ENCODE measurements around the gene GLI1.

DNA sequence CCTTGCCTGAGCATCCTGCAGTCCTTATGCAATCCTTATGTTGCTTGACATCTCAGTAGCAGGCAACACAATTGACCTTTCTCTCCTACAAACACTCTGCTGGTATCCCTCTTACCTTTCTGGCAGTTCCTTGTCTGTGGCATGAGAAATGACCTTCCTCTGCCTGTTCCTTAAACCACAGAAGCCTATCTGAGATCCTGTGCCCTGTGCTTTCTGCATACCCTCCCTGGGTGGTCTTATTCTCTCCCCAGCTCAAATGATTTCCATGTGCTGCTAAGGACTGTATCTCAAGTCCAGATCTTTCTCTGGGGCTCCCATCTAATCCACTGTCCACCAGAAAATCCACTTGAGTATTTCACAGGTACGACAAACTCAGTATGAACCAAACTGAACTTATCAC is 22.1 kb downstream of the GLI1 start:
- TF ChIP-seq POLR2A (IDR thresholded peaks at IDR 0.05; ENCODE audit: low read depth) (no peak), CTCF (IDR thresholded peaks at IDR 0.05) (no peak), POLR2AphosphoS5 (IDR thresholded peaks at IDR 0.05) (no peak), EP300 (IDR thresholded peaks at IDR 0.05) (no peak)

Measured in esophagus muscularis mucosa (tissue), 4 donors.